ENCODE results near the gene CAMTA1.

- TF ChIP-seq CTCF (IDR thresholded peaks at IDR 0.05; ENCODE audit: insufficient read depth, low read depth, low read length) = no peak
- no peak for TF ChIP-seq EZH2 (IDR thresholded peaks at IDR 0.05; ENCODE audit: insufficient read depth, low read length)
These were observed 119.4 kb downstream of the CAMTA1 start for GRCh38 chr1:6904476-6905170.

Measured in astrocyte (in vitro differentiated cells and primary cell).